Naive thymus-derived CD8-positive, alpha-beta T cell (primary cell): ENCODE measurements around the gene MYBPC3. TPM values are rescaled to one million over a fixed set of nuclear protein-coding genes. Genes with fewer than 3 reads are reported as not detected.

Experiments used
- ATAC-seq, 2 donors: fragments of 150-1000 bp; cut with Tn5 transposase in 1 of 2; sonication (Bioruptor Pico), chemical (Tn5 transposase) in 1 of 2; 1 replicate in 1 of 2; 2 replicates in 1 of 2; pipeline ENCODE4 v1.10.0; 2021; ENCODE audit warnings: mild to moderate bottlenecking in 2 of 2, moderate library complexity in 2 of 2
- POLR2A ChIA-PET: fragments of 350-600 bp; sonication (Branson Sonifier 250); formaldehyde crosslinking; loops from one replicate; lab custom pipeline; 2021; ENCODE audit warnings: antibody characterized with exemption; lab: Charles Lee
- DNase-seq, 10 donors: peaks; one replicate each; pipeline versions ENCODE4 v3.0.0 to v3.0.0-alpha.2; 2020 to 2022
- H3K27ac Mint-ChIP-seq, 10 donors: one replicate each; pipeline ENCODE4 v1.8.0; 2020 to 2022; ENCODE audit warnings: mild to moderate bottlenecking in 10 of 10, mixed read lengths in 10 of 10, moderate library complexity in 4 of 10, inconsistent platforms in 1 of 10
- H3K27me3 Mint-ChIP-seq, 5 donors: one replicate each; pipeline ENCODE4 v1.8.0; 2021 to 2022; ENCODE audit warnings: mixed read lengths in 5 of 5
- H3K36me3 Mint-ChIP-seq, 3 donors: one replicate each; pipeline ENCODE4 v1.8.0; 2020 to 2022; ENCODE audit warnings: mixed read lengths in 3 of 3, mild to moderate bottlenecking in 2 of 3, inconsistent platforms in 1 of 3
- H3K4me1 Mint-ChIP-seq, 4 donors: one replicate each; pipeline ENCODE4 v1.8.0; 2021 to 2022; ENCODE audit warnings: mixed read lengths in 4 of 4
- H3K4me3 Mint-ChIP-seq, 10 donors: one replicate each; pipeline ENCODE4 v1.8.0; 2020 to 2022; ENCODE audit warnings: mild to moderate bottlenecking in 10 of 10, mixed read lengths in 10 of 10, moderate library complexity in 6 of 10, inconsistent platforms in 1 of 10
- H3K9me3 Mint-ChIP-seq, 9 donors: one replicate each; pipeline ENCODE4 v1.8.0; 2020 to 2022; ENCODE audit warnings: mixed read lengths in 9 of 9, mild to moderate bottlenecking in 3 of 9, inconsistent platforms in 1 of 9, moderate library complexity in 1 of 9
- polyA plus RNA-seq, 3 donors: library from polyadenylated mRNA; unstranded; fragments of 300-500 nt; fragmentation: Illumina TruSeq; gene quantifications; one replicate each; pipeline ENCODE4 v1.2.3, GENCODE V29; 2021
- total RNA-seq, 8 experiments: library from RNA in 2 of 8; stranded (reverse) in 2 of 8; gene quantifications; one replicate each; pipeline ENCODE4 v1.2.3 and lab custom pipeline; 2021 to 2026

The MYBPC3 gene
- total and polyA plus RNA-seq, 5 experiments from 2014 or later: 0.16 TPM; not detected in 4

- ATAC-seq (no peak), DNase-seq (no peak)
- Mint-ChIP-seq H3K4me3 (peak overlapping the region in 3 of 10 donors; percentile 3 to 29 (median 26)), H3K4me1 (peaks cover 24 to 89% (median 69%) of the 10 kb centered on the region in 4 donors), H3K9me3 (no peaks in the 10 kb centered on the region), H3K27ac (peak overlapping the region in 8 of 10 donors; percentile 41 to 80 (median 64)), H3K36me3 (no peaks in the 10 kb centered on the region), H3K27me3 (no peaks in the 10 kb centered on the region)
- POLR2A ChIA-PET: interaction anchor here (0.6 to 11.0 kb wide), 8 partner anchors 8 to 1272 kb away, joined by 3 to 147 read pairs (median 20); partner anchors contain the start of genes DDB2, NUP160 and SLC39A13
Observed at GRCh38 chr11:47392546-47393162, 40.2 kb upstream of the MYBPC3 start.

GRCh38 chr11:47391711-47392432, 39.4 kb upstream of the MYBPC3 start:
- POLR2A ChIA-PET: interaction anchor here (1.3 to 11.0 kb wide), 5 partner anchors 9 to 177 kb away, joined by 4 to 147 read pairs (median 26); partner anchors contain the start of genes DDB2 and SLC39A13
- Mint-ChIP-seq H3K9me3 (no peaks in the 10 kb centered on the region), H3K27me3 (no peaks in the 10 kb centered on the region), H3K27ac (peak overlapping the region in 9 of 10 donors; percentile 18 to 86 (median 73)), H3K36me3 (no peaks in the 10 kb centered on the region), H3K4me3 (peak overlapping the region in 4 of 10 donors; percentile 3 to 38 (median 14)), H3K4me1 (peaks cover 21 to 84% (median 64%) of the 10 kb centered on the region in 4 donors)
- DNase-seq (no peak), ATAC-seq (no peak)

DNA sequence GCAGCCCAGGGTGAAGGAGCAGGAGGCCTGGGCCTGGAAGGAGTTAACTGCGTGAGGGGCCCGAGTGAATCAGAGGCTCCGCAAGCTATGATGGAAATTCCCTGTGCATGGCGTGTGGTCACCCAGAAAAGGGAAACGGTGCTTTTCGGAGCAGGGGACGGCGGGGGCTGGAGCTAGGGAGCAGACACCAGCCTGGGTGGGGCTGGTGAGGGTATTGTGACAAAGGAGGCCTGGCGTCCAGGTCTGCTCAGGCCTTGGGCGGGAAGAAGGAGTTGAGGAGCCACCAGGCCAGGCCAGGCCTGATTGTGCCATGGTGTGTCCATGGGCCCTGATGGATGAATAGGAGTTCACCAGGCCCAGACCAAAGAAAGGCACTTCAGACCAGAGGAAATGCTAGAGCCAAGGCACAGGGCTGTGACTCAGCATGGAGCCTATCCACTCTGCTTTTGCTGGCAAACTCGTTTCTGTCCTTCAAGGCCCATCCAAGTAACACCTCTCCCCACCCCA, 38.6 kb upstream of the MYBPC3 start:
- peak overlapping the region in 7 of 10 donors; percentile 24 to 80 (median 64) for H3K27ac Mint-ChIP-seq
- H3K36me3 Mint-ChIP-seq: no peaks in the 10 kb centered on the region
- peaks cover 21 to 83% (median 64%) of the 10 kb centered on the region in 4 donors for H3K4me1 Mint-ChIP-seq
- no peak for DNase-seq
- no peaks in the 10 kb centered on the region for H3K27me3 Mint-ChIP-seq
- H3K4me3 Mint-ChIP-seq: peak overlapping the region in 2 of 10 donors; percentile 19 to 69
- POLR2A ChIA-PET: interaction anchor here (1.4 to 11.0 kb wide), 4 partner anchors 10 to 21 kb away, joined by 4 to 147 read pairs (median 35); partner anchors contain the start of gene SLC39A13
- H3K9me3 Mint-ChIP-seq: no peaks in the 10 kb centered on the region
- ATAC-seq: no peak

DNA sequence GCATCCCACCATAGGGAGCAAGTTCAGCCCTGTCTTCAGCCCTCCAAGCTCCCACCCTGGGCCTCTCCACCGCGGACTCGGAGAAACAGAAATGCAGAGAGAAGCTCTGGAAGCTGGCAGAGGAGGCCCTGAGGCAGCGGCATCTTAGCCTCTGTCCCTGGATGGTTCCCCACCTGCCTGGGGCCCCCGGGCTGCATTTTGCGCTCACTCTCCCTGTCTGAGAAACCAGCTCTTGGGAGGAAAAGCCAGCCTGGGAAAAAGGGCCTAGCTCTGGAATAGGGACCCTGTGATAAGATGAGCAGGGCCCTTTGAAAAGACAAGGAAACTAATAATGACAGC, 37.9 kb upstream of the MYBPC3 start:
- ATAC-seq (no peak), DNase-seq (no peak)
- POLR2A ChIA-PET: interaction anchor here (0.7 to 11.0 kb wide), 4 partner anchors 11 to 142 kb away, joined by 3 to 147 read pairs (median 35); partner anchors contain the start of genes ACP2 and SLC39A13
- peak overlapping the region in 3 of 10 donors; percentile 69 to 79 (median 76) for H3K4me3 Mint-ChIP-seq
- peaks cover 19 to 76% (median 57%) of the 10 kb centered on the region in 4 donors for H3K4me1 Mint-ChIP-seq
- H3K9me3 Mint-ChIP-seq: no peaks in the 10 kb centered on the region
- peak overlapping the region in 5 of 10 donors; percentile 52 to 80 (median 72) for H3K27ac Mint-ChIP-seq
- H3K36me3 Mint-ChIP-seq: no peaks in the 10 kb centered on the region
- H3K27me3 Mint-ChIP-seq: no peaks in the 10 kb centered on the region

GRCh38 chr11:47389577-47390421, 37.3 kb upstream of the MYBPC3 start:
- DNase-seq (peak in 2 of 10 donors; percentile 26 to 28), ATAC-seq (peak; percentile 52 to 74)
- H3K36me3 Mint-ChIP-seq: no peaks in the 10 kb centered on the region
- no peaks in the 10 kb centered on the region for H3K27me3 Mint-ChIP-seq
- POLR2A ChIA-PET: interaction anchor here (0.7 to 11.0 kb wide), 7 partner anchors 9 to 141 kb away, joined by 3 to 147 read pairs (median 4); partner anchors contain the start of genes ACP2 and SPI1
- H3K27ac Mint-ChIP-seq: peak overlapping the region in 9 of 10 donors; percentile 25 to 83 (median 56)
- peak overlapping the region; percentile 26 to 86 (median 76) for H3K4me3 Mint-ChIP-seq
- no peaks in the 10 kb centered on the region for H3K9me3 Mint-ChIP-seq
- H3K4me1 Mint-ChIP-seq: peaks cover 17 to 70% (median 53%) of the 10 kb centered on the region in 4 donors

- no peak for DNase-seq
- Mint-ChIP-seq H3K4me3 (peak overlapping the region in 9 of 10 donors; percentile 26 to 86 (median 76)), H3K9me3 (no peaks in the 10 kb centered on the region), H3K27ac (peak overlapping the region in 6 of 10 donors; percentile 25 to 83 (median 62)), H3K27me3 (no peaks in the 10 kb centered on the region), H3K4me1 (peaks cover 16 to 61% (median 46%) of the 10 kb centered on the region in 4 donors), H3K36me3 (no peaks in the 10 kb centered on the region)
- POLR2A ChIA-PET: interaction anchor here (0.9 to 11.0 kb wide), 6 partner anchors 8 to 20 kb away, joined by 3 to 147 read pairs (median 5); partner anchors contain the start of gene SPI1
- no peak for ATAC-seq
Observed at GRCh38 chr11:47388697-47389576, 36.4 kb upstream of the MYBPC3 start.

DNA sequence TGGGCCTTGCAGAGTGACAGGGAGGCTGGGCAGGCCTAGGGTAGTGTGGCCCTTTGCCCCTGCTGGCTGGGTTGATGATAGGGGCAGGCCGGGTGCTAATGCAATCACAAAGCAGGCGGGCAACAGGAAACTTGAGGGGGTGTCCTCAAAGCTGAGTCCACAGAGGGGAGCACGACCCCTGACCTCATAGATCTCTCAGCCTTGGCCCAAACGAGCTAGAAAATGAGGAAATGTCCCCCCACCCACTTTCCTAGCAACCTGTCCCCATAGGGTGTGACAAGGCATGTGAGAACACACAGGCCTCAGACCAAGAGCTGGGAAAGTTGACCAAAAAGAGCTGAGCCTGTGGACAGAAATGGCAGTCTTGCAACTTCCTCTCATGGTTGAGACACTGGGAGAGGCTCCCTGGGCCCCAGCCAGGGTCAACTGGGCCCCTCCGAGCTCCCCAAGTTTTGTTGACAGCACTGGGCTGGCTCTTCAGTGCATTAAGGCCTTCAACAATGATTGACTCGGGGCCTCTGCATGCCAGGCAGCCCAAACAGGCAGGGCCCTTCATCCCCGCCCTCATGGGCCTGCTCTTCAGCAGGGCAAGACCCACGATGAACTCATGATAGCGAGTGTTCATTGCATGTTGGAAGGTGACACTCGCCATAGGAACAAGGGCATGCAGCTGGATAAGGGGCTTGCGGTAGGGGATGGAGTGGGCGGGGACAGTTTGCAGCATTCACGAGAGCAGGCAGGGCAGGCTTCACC, 35.6 kb upstream of the MYBPC3 start:
- Mint-ChIP-seq H3K27ac (peak overlapping the region in 1 of 10 donors; percentile 63), H3K4me1 (peaks cover 20 to 54% (median 38%) of the 10 kb centered on the region in 4 donors), H3K9me3 (no peaks in the 10 kb centered on the region), H3K36me3 (no peaks in the 10 kb centered on the region), H3K27me3 (no peaks in the 10 kb centered on the region), H3K4me3 (peak overlapping the region in 4 of 10 donors; percentile 15 to 76 (median 57))
- DNase-seq (no peak), ATAC-seq (no peak)
- POLR2A ChIA-PET: interaction anchor here (0.8 to 11.0 kb wide), 5 partner anchors 13 to 120 kb away, joined by 3 to 147 read pairs (median 6); no protein-coding TSS in a partner anchor

DNA sequence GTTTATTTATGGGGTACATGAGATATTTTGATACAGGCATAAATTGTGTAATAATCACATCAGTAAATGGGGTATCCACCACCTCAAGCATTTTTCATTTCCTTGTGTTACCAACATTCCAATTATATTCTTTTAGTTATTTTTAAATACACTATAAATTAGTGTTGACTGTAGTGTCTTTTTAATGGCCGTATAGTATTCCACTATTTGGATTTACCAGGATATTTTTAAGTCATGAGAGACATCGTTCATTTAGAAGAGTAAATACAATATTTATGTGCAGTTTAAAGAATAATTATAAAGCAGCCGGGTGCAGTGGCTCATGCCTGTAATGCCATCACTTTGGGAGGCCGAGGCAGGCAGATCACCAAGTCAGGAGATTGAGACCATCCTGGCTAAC, 32.0 kb upstream of the MYBPC3 start:
- Mint-ChIP-seq H3K27me3 (no peaks in the 10 kb centered on the region), H3K36me3 (no peaks in the 10 kb centered on the region), H3K27ac (no peak overlapping the region), H3K9me3 (no peaks in the 10 kb centered on the region), H3K4me3 (no peak overlapping the region), H3K4me1 (peaks cover 5 to 25% (median 13%) of the 10 kb centered on the region in 4 donors)
- ATAC-seq (no peak), DNase-seq (no peak)
- POLR2A ChIA-PET: interaction anchor here (11.0 kb wide), 1 partner anchor 17 kb away, joined by 147 read pairs; no protein-coding TSS in a partner anchor

DNA sequence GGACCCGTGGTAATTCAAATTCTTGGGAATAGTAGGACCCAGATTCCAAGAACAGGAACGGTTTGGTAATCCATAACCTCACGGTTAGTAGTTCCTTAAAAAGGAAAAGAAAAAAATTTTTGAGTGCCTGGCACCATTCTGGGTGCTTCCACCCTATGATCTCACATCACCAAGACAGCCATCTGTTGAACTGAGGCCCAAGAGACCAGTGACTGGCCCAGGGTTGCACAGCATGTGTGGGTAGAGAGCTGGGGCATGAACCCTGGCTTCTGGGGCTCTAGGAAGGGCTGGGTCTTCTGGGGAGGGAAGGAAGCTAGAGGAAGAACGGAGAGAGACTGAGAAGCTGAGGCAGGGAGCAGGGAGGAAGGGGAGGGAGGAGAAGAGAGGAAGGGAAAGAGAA, 30.6 kb upstream of the MYBPC3 start:
- POLR2A ChIA-PET: interaction anchor here (1.4 to 1.9 kb wide), 2 partner anchors 12 to 26 kb away, joined by 3 to 5 read pairs; partner anchors contain the start of gene SLC39A13
- ATAC-seq: no peak
- Mint-ChIP-seq H3K36me3 (no peaks in the 10 kb centered on the region), H3K27ac (no peak overlapping the region), H3K27me3 (no peaks in the 10 kb centered on the region), H3K9me3 (no peaks in the 10 kb centered on the region), H3K4me3 (no peak overlapping the region), H3K4me1 (peaks cover 0 to 15% (median 7%) of the 10 kb centered on the region in 4 donors)
- no peak for DNase-seq

GRCh38 chr11:47380078-47380477, 27.6 kb upstream of the MYBPC3 start:
- Mint-ChIP-seq H3K4me1 (peaks cover 0 to 13% (median 6%) of the 10 kb centered on the region in 4 donors), H3K36me3 (no peaks in the 10 kb centered on the region), H3K27ac (no peak overlapping the region), H3K4me3 (no peak overlapping the region), H3K9me3 (no peaks in the 10 kb centered on the region), H3K27me3 (no peaks in the 10 kb centered on the region)
- no peak for DNase-seq
- no peak for ATAC-seq
- POLR2A ChIA-PET: interaction anchor here (0.6 to 1.9 kb wide), 5 partner anchors 9 to 43 kb away, joined by 3 to 6 read pairs (median 4); no protein-coding TSS in a partner anchor
